ENCODE data around the gene USP48. TPM values are rescaled to one million over a fixed set of nuclear protein-coding genes. Genes with fewer than 3 reads are reported as not detected.

The USP48 gene
- total and polyA plus RNA-seq, 2 of the 8 experiments (the other 6 are each of a cell fraction or from before 2014, with no cell fraction given) = 12.8 to 83.5 TPM

DNA sequence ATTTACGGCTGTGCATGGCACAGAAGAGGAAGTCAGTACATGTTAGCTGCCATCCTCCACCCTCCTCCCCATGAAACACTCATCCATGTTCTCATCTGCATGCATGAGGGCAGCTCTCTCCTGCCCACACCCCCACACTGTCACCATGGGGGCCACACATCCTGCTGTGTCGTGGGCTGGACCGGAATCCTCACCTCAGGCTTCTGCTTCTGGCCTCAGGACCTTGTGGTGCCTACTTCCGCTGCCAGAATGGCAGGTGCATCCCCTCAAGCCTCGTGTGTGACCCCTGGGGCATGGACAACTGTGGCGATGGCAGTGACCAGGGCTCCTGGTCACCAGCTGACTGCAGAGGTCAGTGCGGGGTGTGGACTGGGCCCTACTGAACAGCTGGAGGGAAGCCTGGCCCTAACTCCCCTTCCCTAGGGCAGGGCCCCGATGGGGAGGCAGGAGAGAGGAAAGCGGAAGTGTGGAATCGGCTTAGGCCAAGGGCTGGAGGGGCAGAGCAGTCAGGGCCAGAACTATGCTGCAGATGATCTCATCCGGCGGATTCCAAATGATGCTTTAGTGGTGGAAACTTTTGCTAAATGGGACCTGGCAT, 32.9 kb upstream of the USP48 start:
- no peak overlapping the region for H4K5ac ChIP-seq (ENCODE audit: insufficient read length, low read depth, low read length)
- H3K23ac ChIP-seq (ENCODE audit: insufficient read length) = no peak overlapping the region
- no peak overlapping the region for H3K27ac ChIP-seq (ENCODE audit: low read depth, low read length)
- FAIRE-seq = no peak
- peak overlapping the region; percentile 35; the same call in 1 of the 2 replicates for H2BK5ac ChIP-seq (ENCODE audit: low read depth, low read length)
- no peak overlapping the region for H2BK120ac ChIP-seq (replicated peaks; ENCODE audit: low read depth, low read length)
- 0 out of 7 replicates have a peak overlapping the region, but pooled peaks of 1 of the 4 experiments have one; percentile 11 for H3K9ac ChIP-seq (replicated peaks in 1 of 4; ENCODE audit: extremely low read depth in 1 of 4, low read depth in 3 of 4, low read length in 3 of 4)
- no peaks in the 10 kb centered on the region for H3K79me2 ChIP-seq (ENCODE audit: control insufficient read depth in 1 of 2, insufficient read depth in 2 of 2, low read length in 2 of 2)
- H3K4me1 ChIP-seq (replicated peaks in 1 of 4; ENCODE audit: control insufficient read depth in 3 of 4, insufficient read depth in 4 of 4, low read length in 3 of 4) = peaks cover 0 to 11% (median 2%) of the 10 kb centered on the region in 4 experiments; a peak in 5 of 7 replicates
- H3K4me3 ChIP-seq (ENCODE audit: extremely low read depth in 1 of 4, insufficient read depth in 2 of 4, low read depth in 3 of 4, low read length in 4 of 4) = no peak overlapping the region
- TF ChIP-seq SUZ12 (IDR thresholded peaks at IDR 0.05; ENCODE audit: low read length) (no peak), SAP30 (IDR thresholded peaks at IDR 0.05; ENCODE audit: insufficient read depth, insufficient replicate concordance, low read length) (no peak), EZH2 (IDR thresholded peaks at IDR 0.05; ENCODE audit: low read depth, low read length, severe bottlenecking) (no peak), CHD1 (IDR thresholded peaks at IDR 0.05; ENCODE audit: low read depth, low read length) (no peak), BCL11A (IDR thresholded peaks at IDR 0.05; ENCODE audit: low read depth in 2 of 2, low read length in 2 of 2) (no peak), CREB1 (IDR thresholded peaks at IDR 0.05) (no peak), NRF1 (IDR thresholded peaks at IDR 0.05; ENCODE audit: low read depth, low read length) (no peak), SP1 (IDR thresholded peaks at IDR 0.05; ENCODE audit: low read depth, low read length) (no peak), E2F6 (IDR thresholded peaks at IDR 0.05) (no peak), GABPA (IDR thresholded peaks at IDR 0.05; ENCODE audit: borderline replicate concordance, insufficient read depth, low read length) (no peak), TBP (IDR thresholded peaks at IDR 0.05; ENCODE audit: low read depth, low read length) (no peak), CHD2 (IDR thresholded peaks at IDR 0.05; ENCODE audit: low read length) (no peak)
- H2BK20ac ChIP-seq (ENCODE audit: low read length) = no peak overlapping the region
- no peaks in the 10 kb centered on the region for H3K23me2 ChIP-seq (ENCODE audit: low read depth, low read length)
- H2AK5ac ChIP-seq (ENCODE audit: low read depth, low read length) = no peak overlapping the region
- POLR2A ChIA-PET (ENCODE audit: partially characterized antibody) = interaction anchor here (1.3 kb wide), 1 partner anchor 32 kb away, joined by 5 read pairs; no protein-coding TSS in a partner anchor
- no peaks in the 10 kb centered on the region for H3K79me1 ChIP-seq (ENCODE audit: low read depth, low read length)
- H3K27me3 ChIP-seq (replicated peaks in 1 of 4; ENCODE audit: control insufficient read depth in 3 of 4, extremely low read depth in 1 of 4, insufficient read depth in 3 of 4, low read length in 3 of 4) = no peaks in the 10 kb centered on the region; a peak in 2 of 7 replicates
- peak overlapping the region; percentile 15; the same call in 1 of the 2 replicates for H4K8ac ChIP-seq (ENCODE audit: extremely low read depth, insufficient read depth, low read length)
- H3K18ac ChIP-seq (ENCODE audit: extremely low read depth, low read length) = no peak overlapping the region
- no peaks in the 10 kb centered on the region for H4K20me1 ChIP-seq (replicated peaks in 1 of 2; ENCODE audit: control insufficient read depth in 1 of 2, insufficient read depth in 2 of 2, low read length in 2 of 2)
- no peak overlapping the region for H2AFZ ChIP-seq (ENCODE audit: low read length)
- no peak for DNase-seq (ENCODE audit: low read depth in 1 of 2, low spot score in 2 of 2)
- 0 out of 8 replicates have a peak, but pooled peaks cover 0 to 3% (median 0%) of the 10 kb centered on the region in 4 experiments for H3K36me3 ChIP-seq (ENCODE audit: control insufficient read depth in 2 of 4, insufficient read depth in 4 of 4, low read length in 3 of 4)
- H3K4ac ChIP-seq (replicated peaks; ENCODE audit: insufficient read length, low read depth, low read length) = no peak overlapping the region
- 85% methylated on average over 11 of the region's 12 CpGs; no CpG with 5 or more reads in 1 of the 2 experiments for WGBS, 2 experiments (ENCODE audit: extremely low coverage in 1 of 2, insufficient coverage in 1 of 2, insufficient read length in 1 of 2, insufficient replicate concordance in 2 of 2, low coverage in 1 of 2, low lambda C conversion rate in 2 of 2, missing lambda C conversion rate in 1 of 2)
- H3K9me3 ChIP-seq (ENCODE audit: insufficient read depth in 2 of 2, low read depth in 1 of 2, low read length in 1 of 2) = no peaks in the 10 kb centered on the region
- H2BK15ac ChIP-seq (ENCODE audit: low read length) = no peak overlapping the region
- no peak overlapping the region for H3K14ac ChIP-seq (ENCODE audit: insufficient read length)
- no peak overlapping the region for H4K91ac ChIP-seq (replicated peaks; ENCODE audit: insufficient read length, low read length)
- H3K56ac ChIP-seq (replicated peaks; ENCODE audit: insufficient read length, low read depth, low read length) = peak overlapping the region; percentile 39
- CTCF ChIA-PET (ENCODE audit: partially characterized antibody) = interaction anchor here (1.5 to 1.6 kb wide), 3 partner anchors 13 to 81 kb away, joined by 3 to 5 read pairs (median 3); no protein-coding TSS in a partner anchor
- 0 out of 2 replicates have a peak overlapping the region, but pooled peaks have one; percentile 9 for H2BK12ac ChIP-seq (ENCODE audit: low read depth, low read length)
- H3K4me2 ChIP-seq (ENCODE audit: insufficient read depth in 1 of 2, low read depth in 2 of 2, low read length in 2 of 2) = no peak overlapping the region
